ENCODE results near the gene DDX56. TPM values are rescaled to one million over a fixed set of nuclear protein-coding genes. Genes with fewer than 3 reads are reported as not detected.
"Not testable (repeated sequence)": the region's sequence is repeated elsewhere in the genome, so short reads cannot be mapped to it uniquely, and the experiment has no call there.

Gene DDX56
- total RNA-seq, 6 donors from 2014 or later: 37.6 to 105 (median 57.0) TPM

- TF ChIP-seq POLR2AphosphoS5 (IDR thresholded peaks at IDR 0.05) (no peak), POLR2A (IDR thresholded peaks at IDR 0.05) (no peak), EP300 (IDR thresholded peaks at IDR 0.05) (no peak)
- TF ChIP-seq, protein P1, sequence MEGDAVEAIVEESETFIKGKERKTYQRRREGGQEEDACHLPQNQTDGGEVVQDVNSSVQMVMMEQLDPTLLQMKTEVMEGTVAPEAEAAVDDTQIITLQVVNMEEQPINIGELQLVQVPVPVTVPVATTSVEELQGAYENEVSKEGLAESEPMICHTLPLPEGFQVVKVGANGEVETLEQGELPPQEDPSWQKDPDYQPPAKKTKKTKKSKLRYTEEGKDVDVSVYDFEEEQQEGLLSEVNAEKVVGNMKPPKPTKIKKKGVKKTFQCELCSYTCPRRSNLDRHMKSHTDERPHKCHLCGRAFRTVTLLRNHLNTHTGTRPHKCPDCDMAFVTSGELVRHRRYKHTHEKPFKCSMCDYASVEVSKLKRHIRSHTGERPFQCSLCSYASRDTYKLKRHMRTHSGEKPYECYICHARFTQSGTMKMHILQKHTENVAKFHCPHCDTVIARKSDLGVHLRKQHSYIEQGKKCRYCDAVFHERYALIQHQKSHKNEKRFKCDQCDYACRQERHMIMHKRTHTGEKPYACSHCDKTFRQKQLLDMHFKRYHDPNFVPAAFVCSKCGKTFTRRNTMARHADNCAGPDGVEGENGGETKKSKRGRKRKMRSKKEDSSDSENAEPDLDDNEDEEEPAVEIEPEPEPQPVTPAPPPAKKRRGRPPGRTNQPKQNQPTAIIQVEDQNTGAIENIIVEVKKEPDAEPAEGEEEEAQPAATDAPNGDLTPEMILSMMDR (IDR thresholded peaks at IDR 0.05): no peak
Observed at GRCh38 chr7:44564606-44565005, 9.1 kb downstream of the DDX56 start.

DNA sequence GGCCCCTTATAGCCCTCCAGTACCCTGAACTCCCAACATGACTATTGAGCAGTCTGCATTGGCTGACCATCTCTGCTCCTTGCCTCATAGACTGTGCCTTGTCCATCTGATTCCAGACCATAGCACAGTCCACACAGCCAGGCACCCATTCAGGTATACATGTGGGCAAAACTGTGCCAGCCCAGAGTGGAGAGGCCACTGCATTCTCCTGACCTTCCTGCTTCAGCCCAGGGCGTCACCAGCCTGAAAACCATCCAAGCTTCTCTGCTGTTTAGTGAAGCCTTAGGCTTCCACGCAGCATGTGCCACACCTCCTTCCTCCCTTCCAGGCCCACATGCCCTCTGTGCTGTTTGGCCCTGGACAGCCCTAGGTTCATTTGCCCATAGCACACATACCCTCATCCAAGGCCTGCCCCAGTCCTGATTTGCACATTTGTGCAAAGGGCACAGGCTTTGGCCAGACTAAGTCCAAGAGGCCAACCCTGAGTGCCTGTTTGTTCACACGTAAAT, 10.5 kb downstream of the DDX56 start:
- no peaks in the 10 kb centered on the region for H3K27me3 ChIP-seq
- no peaks in the 10 kb centered on the region for H3K9me3 ChIP-seq
- H3K27ac ChIP-seq: no peak overlapping the region
- DNase-seq (no peak), ATAC-seq (ENCODE audit: low FRiP score in 2 of 2) (no peak)
- no peak overlapping the region for H3K4me3 ChIP-seq
- peaks cover 30 to 53% (median 36%) of the 10 kb centered on the region in 4 donors for H3K36me3 ChIP-seq
- no peaks in the 10 kb centered on the region for H3K4me1 ChIP-seq
- 75 to 93% methylated on average over 3 of the region's 3 CpGs for WGBS, 2 donors
- TF ChIP-seq EP300 (IDR thresholded peaks at IDR 0.05) (no peak), POLR2AphosphoS5 (IDR thresholded peaks at IDR 0.05) (no peak), POLR2A (IDR thresholded peaks at IDR 0.05) (no peak)
- TF ChIP-seq, protein P1 (IDR thresholded peaks at IDR 0.05): no peak

More at GRCh38 chr7:44564606-44565005, 9.1 kb downstream of the DDX56 start:
- no peak overlapping the region for H3K27ac ChIP-seq
- no peaks in the 10 kb centered on the region for H3K9me3 ChIP-seq
- no peaks in the 10 kb centered on the region for H3K4me1 ChIP-seq
- no peak overlapping the region for H3K4me3 ChIP-seq
- WGBS, 2 donors: 74 to 89% methylated on average over 2 of the region's 2 CpGs
- peaks cover 44 to 67% (median 49%) of the 10 kb centered on the region in 4 donors for H3K36me3 ChIP-seq
- H3K27me3 ChIP-seq: no peaks in the 10 kb centered on the region
- ATAC-seq (ENCODE audit: low FRiP score in 2 of 2) (no peak), DNase-seq (no peak)

GRCh38 chr7:44562622-44562962, 11.1 kb downstream of the DDX56 start:
- not testable (repeated sequence) for DNase-seq; H3K27ac ChIP-seq; H3K4me1 ChIP-seq; H3K9me3 ChIP-seq; ATAC-seq (ENCODE audit: low FRiP score in 2 of 2); H3K4me3 ChIP-seq; H3K27me3 ChIP-seq
- peaks cover 23 to 47% (median 29%) of the 10 kb centered on the region in 4 donors for H3K36me3 ChIP-seq
- WGBS, 2 donors: 91 to 96% methylated on average over 5 to 8 of the region's 8 CpGs

GRCh38 chr7:44561962-44562621, 11.6 kb downstream of the DDX56 start:
- H3K36me3 ChIP-seq: peaks cover 18 to 42% (median 24%) of the 10 kb centered on the region in 4 donors
- no peaks in the 10 kb centered on the region for H3K9me3 ChIP-seq
- no peaks in the 10 kb centered on the region for H3K27me3 ChIP-seq
- no peaks in the 10 kb centered on the region for H3K4me1 ChIP-seq
- no peak overlapping the region for H3K4me3 ChIP-seq
- ATAC-seq (ENCODE audit: low FRiP score in 2 of 2) (no peak), DNase-seq (no peak)
- 94 to 100% methylated on average over 3 to 7 of the region's 7 CpGs for WGBS, 2 donors
- H3K27ac ChIP-seq: no peak overlapping the region
- TF ChIP-seq, protein P1 (IDR thresholded peaks at IDR 0.05): no peak
- TF ChIP-seq POLR2AphosphoS5 (IDR thresholded peaks at IDR 0.05): no peak

DNA sequence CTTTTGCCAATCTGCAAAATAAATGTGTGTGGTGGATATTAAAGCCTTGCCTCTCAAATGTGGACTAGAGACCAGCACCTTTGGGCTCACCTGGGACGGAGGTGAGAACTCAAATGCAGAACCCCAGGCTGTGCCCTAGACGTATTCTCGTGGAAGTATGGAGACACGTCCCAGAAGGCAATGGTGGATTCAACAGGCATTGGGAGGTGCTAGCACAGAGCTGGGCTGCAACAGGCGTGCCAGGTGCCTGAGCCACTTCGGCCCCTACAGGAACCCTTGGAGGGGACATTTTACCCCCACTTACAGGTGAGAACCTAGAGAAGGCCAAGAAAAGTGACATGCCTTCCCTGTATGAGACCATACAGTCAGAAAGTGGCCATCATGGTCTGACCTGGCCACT, 12.2 kb downstream of the DDX56 start:
- DNase-seq (no peak), ATAC-seq (ENCODE audit: low FRiP score in 2 of 2) (no peak)
- TF ChIP-seq, protein P1 (IDR thresholded peaks at IDR 0.05): no peak
- TF ChIP-seq POLR2A (IDR thresholded peaks at IDR 0.05): no peak
- H3K27ac ChIP-seq: no peak overlapping the region
- no peaks in the 10 kb centered on the region for H3K9me3 ChIP-seq
- no peaks in the 10 kb centered on the region for H3K27me3 ChIP-seq
- no peak overlapping the region for H3K4me3 ChIP-seq
- H3K4me1 ChIP-seq: no peaks in the 10 kb centered on the region
- 90 to 91% methylated on average over 5 to 6 of the region's 6 CpGs for WGBS, 2 donors
- H3K36me3 ChIP-seq: peaks cover 12 to 36% (median 19%) of the 10 kb centered on the region in 4 donors
